ENCODE measurements around the gene SPRED2. TPM values are rescaled to one million over a fixed set of nuclear protein-coding genes. Genes with fewer than 3 reads are reported as not detected.
A peak's percentile ranks its signal among the peaks of the same experiment; 100 is the strongest.

Gene SPRED2
- total and polyA plus RNA-seq, 10 donors = 3.5 to 26.4 (median 13.8) TPM

- no peaks in the 10 kb centered on the region for H3K9me3 ChIP-seq
- H3K4me1 ChIP-seq = peaks cover 8 to 41% (median 27%) of the 10 kb centered on the region in 6 donors
- intact Hi-C loops (cut with DNase I; ENCODE audit: low total_unique reads) = no loop called here
Observed at GRCh38 chr2:65300761-65301711, 131.4 kb downstream of the SPRED2 start.

GRCh38 chr2:65300134-65300760 lies 132.2 kb downstream of the SPRED2 start:
- Histone ChIP-seq H3K36me3 (no peaks in the 10 kb centered on the region), H3K27me3 (replicated peaks in 1 of 7) (peaks cover 0 to 8% (median 0%) of the 10 kb centered on the region in 7 donors), H3K4me1 (peaks cover 8 to 41% (median 27%) of the 10 kb centered on the region in 6 donors), H3K4me3 (no peak overlapping the region), H3K27ac (peak overlapping the region in 6 of 8 donors; percentile 4 to 60 (median 44)), H3K9me3 (no peaks in the 10 kb centered on the region)
- 57 to 73% (median 63%) methylated on average over 7 to 16 of the region's 16 CpGs for WGBS, 5 donors
- TF ChIP-seq, protein P1, sequence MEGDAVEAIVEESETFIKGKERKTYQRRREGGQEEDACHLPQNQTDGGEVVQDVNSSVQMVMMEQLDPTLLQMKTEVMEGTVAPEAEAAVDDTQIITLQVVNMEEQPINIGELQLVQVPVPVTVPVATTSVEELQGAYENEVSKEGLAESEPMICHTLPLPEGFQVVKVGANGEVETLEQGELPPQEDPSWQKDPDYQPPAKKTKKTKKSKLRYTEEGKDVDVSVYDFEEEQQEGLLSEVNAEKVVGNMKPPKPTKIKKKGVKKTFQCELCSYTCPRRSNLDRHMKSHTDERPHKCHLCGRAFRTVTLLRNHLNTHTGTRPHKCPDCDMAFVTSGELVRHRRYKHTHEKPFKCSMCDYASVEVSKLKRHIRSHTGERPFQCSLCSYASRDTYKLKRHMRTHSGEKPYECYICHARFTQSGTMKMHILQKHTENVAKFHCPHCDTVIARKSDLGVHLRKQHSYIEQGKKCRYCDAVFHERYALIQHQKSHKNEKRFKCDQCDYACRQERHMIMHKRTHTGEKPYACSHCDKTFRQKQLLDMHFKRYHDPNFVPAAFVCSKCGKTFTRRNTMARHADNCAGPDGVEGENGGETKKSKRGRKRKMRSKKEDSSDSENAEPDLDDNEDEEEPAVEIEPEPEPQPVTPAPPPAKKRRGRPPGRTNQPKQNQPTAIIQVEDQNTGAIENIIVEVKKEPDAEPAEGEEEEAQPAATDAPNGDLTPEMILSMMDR (IDR thresholded peaks at IDR 0.05 in 8 of 11, conservative IDR thresholded peaks at IDR 0.05 in 3 of 11) = no peak
- peak in 2 of 3 donors; percentile 22 to 50 for TF ChIP-seq POLR2AphosphoS5 (IDR thresholded peaks at IDR 0.05)
- no peak for DNase-seq
- intact Hi-C loops (cut with DNase I; ENCODE audit: low total_unique reads) = no loop called here

More at GRCh38 chr2:65300761-65301711, 131.4 kb downstream of the SPRED2 start:
- 9 to 26% (median 22%) methylated on average over 19 to 20 of the region's 20 CpGs for WGBS, 5 donors
- Histone ChIP-seq H3K27me3 (replicated peaks in 1 of 7) (peaks cover 0 to 8% (median 0%) of the 10 kb centered on the region in 7 donors), H3K4me3 (peak overlapping the region in 4 of 8 donors; percentile 0 to 57 (median 17)), H3K27ac (peak overlapping the region in 6 of 8 donors; percentile 15 to 60 (median 44)), H3K36me3 (no peaks in the 10 kb centered on the region)
- peak in 2 of 3 donors; percentile 9 to 15 for TF ChIP-seq POLR2AphosphoS5 (IDR thresholded peaks at IDR 0.05)
- TF ChIP-seq, protein P1 (IDR thresholded peaks at IDR 0.05 in 8 of 11, conservative IDR thresholded peaks at IDR 0.05 in 3 of 11) = no peak
- peak; percentile 84 for DNase-seq

GRCh38 chr2:65299246-65299645 lies 133.2 kb downstream of the SPRED2 start:
- intact Hi-C loops (cut with DNase I; ENCODE audit: low total_unique reads) = no loop called here
- no peak for DNase-seq
- Histone ChIP-seq H3K27ac (no peak overlapping the region), H3K36me3 (no peaks in the 10 kb centered on the region), H3K4me1 (peaks cover 8 to 41% (median 27%) of the 10 kb centered on the region in 6 donors), H3K9me3 (no peaks in the 10 kb centered on the region), H3K4me3 (no peak overlapping the region), H3K27me3 (replicated peaks in 1 of 7) (peaks cover 0 to 8% (median 0%) of the 10 kb centered on the region in 7 donors)
- WGBS, 5 donors = 71 to 81% (median 79%) methylated on average over 7 of the region's 7 CpGs
- TF ChIP-seq, protein P1 (IDR thresholded peaks at IDR 0.05 in 8 of 11, conservative IDR thresholded peaks at IDR 0.05 in 3 of 11) = no peak
- TF ChIP-seq POLR2A (IDR thresholded peaks at IDR 0.05) (no peak), POLR2AphosphoS5 (IDR thresholded peaks at IDR 0.05) (no peak)

Data from spleen (tissue), 11 donors.